Measurements from ENCODE around the gene MAPK4. TPM values are rescaled to one million over a fixed set of nuclear protein-coding genes. Genes with fewer than 3 reads are reported as not detected.

MAPK4 gene
- total and polyA plus RNA-seq, 2 of the 4 experiments (the other 2 are of a cell fraction) = not detected

DNA sequence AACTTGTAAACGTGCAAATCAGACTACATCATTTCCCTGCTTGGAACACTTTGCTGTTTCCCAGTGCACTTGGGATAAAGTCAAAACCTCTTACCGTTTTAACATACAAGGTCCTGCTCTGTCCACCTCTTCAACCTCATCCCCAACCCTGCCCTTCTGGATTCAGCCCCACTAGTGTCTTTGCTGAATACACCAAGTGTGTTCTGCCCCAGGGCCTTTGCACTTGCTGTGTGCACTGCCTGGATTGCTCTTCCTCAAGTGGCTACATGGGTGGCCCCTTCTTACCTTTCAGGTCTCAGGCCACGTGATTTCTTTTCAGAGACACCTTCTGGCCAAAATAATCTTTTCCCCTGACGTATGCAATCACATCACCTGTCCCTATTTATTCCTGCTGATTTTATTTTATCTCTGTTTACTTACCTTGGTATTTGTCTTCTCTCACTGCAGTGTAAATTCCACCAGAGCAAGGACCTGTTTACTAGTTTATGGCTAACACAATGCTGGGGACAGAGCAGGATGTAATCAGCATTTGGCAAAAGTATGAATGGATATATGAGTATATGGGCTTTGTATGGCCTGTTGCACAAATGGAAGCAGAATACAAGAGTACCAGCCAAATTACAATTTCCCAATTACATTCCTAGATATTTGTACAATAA is 63.9 kb downstream of the MAPK4 start:
- H4K5ac ChIP-seq (ENCODE audit: low read depth, low read length) = no peak overlapping the region
- BruUV-seq (replicated peaks) = no TSS peak
- H2BK15ac ChIP-seq (ENCODE audit: low read depth, low read length) = no peak overlapping the region
- H2BK120ac ChIP-seq (ENCODE audit: low read depth, low read length) = no peak overlapping the region
- H4K20me1 ChIP-seq (ENCODE audit: insufficient read depth, low read length) = no peaks in the 10 kb centered on the region
- no peaks in the 10 kb centered on the region for H3K4me1 ChIP-seq (ENCODE audit: control insufficient read depth, insufficient read depth, low read length)
- H3K9me1 ChIP-seq (ENCODE audit: insufficient read depth, low read length) = no peaks in the 10 kb centered on the region
- H3K4me2 ChIP-seq (ENCODE audit: low read depth, low read length) = no peak overlapping the region
- ChIA-PET CTCF (no interaction called here), POLR2A (ENCODE audit: unreplicated experiment) (no interaction called here)
- H3K4ac ChIP-seq (ENCODE audit: low read depth, low read length) = no peak overlapping the region
- DNase-seq = no peak
- H3K9ac ChIP-seq (ENCODE audit: low read depth, low read length) = no peak overlapping the region
- H3K79me1 ChIP-seq (ENCODE audit: low read depth in 1 of 2, low read length in 2 of 2) = no peaks in the 10 kb centered on the region
- no peaks in the 10 kb centered on the region for H3K36me3 ChIP-seq (ENCODE audit: control insufficient read depth, insufficient read depth, low read length)
- no peaks in the 10 kb centered on the region for H3K27me3 ChIP-seq (ENCODE audit: control insufficient read depth, insufficient read depth, low read length)
- dilution Hi-C loops (cut with HindIII; ENCODE audit: low sequenced_read_pairs, unreplicated experiment) = no loop called here
- no peak overlapping the region for H2BK20ac ChIP-seq (ENCODE audit: low read depth, low read length)
- ATAC-seq (ENCODE audit: low read depth) = no peak
- no peak overlapping the region for H4K8ac ChIP-seq (ENCODE audit: low read depth in 2 of 2, low read length in 2 of 2)
- H2AFZ ChIP-seq (replicated peaks; ENCODE audit: low read length, poor library complexity) = no peak overlapping the region
- no peak overlapping the region for H2AK5ac ChIP-seq (ENCODE audit: low read depth, low read length)
- intact Hi-C loops (cut with micrococcal nuclease) = no loop called here
- 9% methylated on average over 4 of the region's 4 CpGs; no CpG with 5 or more reads in 1 of the 2 experiments for WGBS, 2 experiments (ENCODE audit: extremely low coverage in 2 of 2, insufficient read length in 1 of 2)
- H2BK5ac ChIP-seq (ENCODE audit: low read depth, low read length, poor library complexity, severe bottlenecking) = no peak overlapping the region
- H3K9me3 ChIP-seq (ENCODE audit: control insufficient read depth, insufficient read depth, low read length) = no peaks in the 10 kb centered on the region
- TF ChIP-seq RAD21 (IDR thresholded peaks at IDR 0.05; ENCODE audit: low read length) (no peak), FOS (IDR thresholded peaks at IDR 0.05; ENCODE audit: low read depth, low read length) (no peak), BHLHE40 (IDR thresholded peaks at IDR 0.05; ENCODE audit: low read depth, low read length) (no peak), CHD1 (IDR thresholded peaks at IDR 0.05; ENCODE audit: low read depth, low read length) (no peak), MXI1 (IDR thresholded peaks at IDR 0.05; ENCODE audit: borderline replicate concordance, low read depth, low read length) (no peak)
- TF ChIP-seq, protein P1, sequence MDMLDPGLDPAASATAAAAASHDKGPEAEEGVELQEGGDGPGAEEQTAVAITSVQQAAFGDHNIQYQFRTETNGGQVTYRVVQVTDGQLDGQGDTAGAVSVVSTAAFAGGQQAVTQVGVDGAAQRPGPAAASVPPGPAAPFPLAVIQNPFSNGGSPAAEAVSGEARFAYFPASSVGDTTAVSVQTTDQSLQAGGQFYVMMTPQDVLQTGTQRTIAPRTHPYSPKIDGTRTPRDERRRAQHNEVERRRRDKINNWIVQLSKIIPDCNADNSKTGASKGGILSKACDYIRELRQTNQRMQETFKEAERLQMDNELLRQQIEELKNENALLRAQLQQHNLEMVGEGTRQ (IDR thresholded peaks at IDR 0.05; ENCODE audit: low read depth, low read length) = no peak
- H3K18ac ChIP-seq (ENCODE audit: low read depth, low read length) = no peak overlapping the region
- H3K14ac ChIP-seq (replicated peaks; ENCODE audit: low read depth, low read length) = no peak overlapping the region
- no peak overlapping the region for H3K27ac ChIP-seq (ENCODE audit: insufficient read depth, low read length)
- H2AK9ac ChIP-seq (replicated peaks; ENCODE audit: low read depth, low read length, poor library complexity) = no peak overlapping the region
- no peak overlapping the region for H3K4me3 ChIP-seq (ENCODE audit: insufficient read depth, low read depth, low read length)
- in situ Hi-C loops (cut with MboI; ENCODE audit: low sequenced_read_pairs) = no loop called here
- H3K23ac ChIP-seq (ENCODE audit: low read depth, low read length) = no peak overlapping the region
- H4K91ac ChIP-seq (ENCODE audit: insufficient read depth, low read depth, low read length) = no peak overlapping the region
- H3K56ac ChIP-seq (ENCODE audit: extremely low read depth, insufficient read depth, low read length) = no peak overlapping the region
